ENCODE measurements around the gene DCLRE1B. TPM values are rescaled to one million over a fixed set of nuclear protein-coding genes. Genes with fewer than 3 reads are reported as not detected.

The DCLRE1B gene
- total and polyA plus RNA-seq, 9 of the 15 experiments (the other 6 are each of a cell fraction or from before 2014, with no cell fraction given), result 10.6 to 28.8 (median 17.2) TPM

GRCh38 chr1:113950908-113951307, 45.8 kb downstream of the DCLRE1B start (continued):
- no peak for TF ChIP-seq REST (IDR thresholded peaks at IDR 0.05; ENCODE audit: borderline replicate concordance)
- TF ChIP-seq REST (CRISPR knock-in tag; IDR thresholded peaks at IDR 0.05; ENCODE audit: low read depth), result no peak
- TF ChIP-seq XRCC3 (IDR thresholded peaks at IDR 0.05), result no peak
- no peak for TF ChIP-seq ZNF75A (CRISPR knock-in tag; IDR thresholded peaks at IDR 0.05)
- no peak for TF ChIP-seq ZKSCAN8 (CRISPR knock-in tag; IDR thresholded peaks at IDR 0.05)
- TF ChIP-seq RAD51 (IDR thresholded peaks at IDR 0.05; ENCODE audit: borderline replicate concordance, low read depth), result no peak
- no peak for TF ChIP-seq NCOA6 (IDR thresholded peaks at IDR 0.05)
- no peak for TF ChIP-seq UBTF (IDR thresholded peaks at IDR 0.05; ENCODE audit: borderline replicate concordance in 1 of 2, low read depth in 2 of 2, low read length in 2 of 2)
- peak; percentile 47; the same call in 1 of the 2 replicates for TF ChIP-seq ATF7 (IDR thresholded peaks at IDR 0.05)
- no peak for TF ChIP-seq ZNF124 (CRISPR knock-in tag; IDR thresholded peaks at IDR 0.05)
- no peak for TF ChIP-seq ARID3B (CRISPR knock-in tag; IDR thresholded peaks at IDR 0.05; ENCODE audit: borderline replicate concordance)

Measured in K562 (cell line).